SH-SY5Y (cell line): ENCODE data around the gene EXOG.

Experiments used
- GATA2 ChIP-seq: IDR thresholded peaks from 2 replicates; pipeline ENCODE4 v1.6.1; 2011; ENCODE audit warnings: mild to moderate bottlenecking, low read depth, low read length
- GATA3 ChIP-seq: IDR thresholded peaks from 2 replicates; pipeline ENCODE4 v1.6.1; 2011; ENCODE audit warnings: low read depth, mild to moderate bottlenecking, low read length, moderate library complexity

DNA sequence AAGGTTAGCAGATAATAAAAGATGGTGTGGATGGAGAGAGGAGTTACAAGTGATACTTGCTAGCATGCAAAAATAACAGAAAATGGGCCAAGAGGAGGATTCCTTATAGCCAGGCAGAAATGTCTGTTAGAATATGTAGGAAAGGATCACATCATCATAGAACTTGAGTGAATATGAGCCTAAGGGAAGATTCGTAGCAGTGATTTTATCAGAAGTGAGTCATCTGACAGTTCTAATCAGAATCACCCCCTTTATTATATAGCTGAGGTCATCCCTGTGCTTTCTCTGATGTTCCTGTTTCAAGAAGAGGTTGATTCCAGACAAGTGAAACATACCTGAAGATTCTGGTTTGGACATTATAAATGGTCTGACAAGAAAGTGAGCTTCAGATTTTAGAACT, 22.9 kb downstream of the EXOG start:
- TF ChIP-seq GATA2, result peak; percentile 27; the same call in 1 of the 2 replicates
- TF ChIP-seq GATA3, result no peak
